HG02763 (cell line): ENCODE results near the gene ANTXRL.
"Not testable (repeated sequence)": the region's sequence is repeated elsewhere in the genome, so short reads cannot be mapped to it uniquely, and the experiment has no call there.

ENCODE experiments used
- ATAC-seq: cut with Tn5 transposase; IDR thresholded peaks from one replicate; pipeline ENCODE4 v1.9.1; 2021; ENCODE audit warnings: mild to moderate bottlenecking, moderate library complexity; ENCODE audit not compliant: unreplicated experiment

ANTXRL gene

GRCh38 chr10:46327685-46328084 lies 40.9 kb downstream of the ANTXRL start:
- no peak for ATAC-seq

GRCh38 chr10:46328853-46329689 lies 42.3 kb downstream of the ANTXRL start:
- ATAC-seq, result no peak

GRCh38 chr10:46329690-46330016 lies 42.9 kb downstream of the ANTXRL start:
- ATAC-seq, result no peak

- no peak for ATAC-seq
Measured at GRCh38 chr10:46330894-46331293, 44.1 kb downstream of the ANTXRL start.

DNA sequence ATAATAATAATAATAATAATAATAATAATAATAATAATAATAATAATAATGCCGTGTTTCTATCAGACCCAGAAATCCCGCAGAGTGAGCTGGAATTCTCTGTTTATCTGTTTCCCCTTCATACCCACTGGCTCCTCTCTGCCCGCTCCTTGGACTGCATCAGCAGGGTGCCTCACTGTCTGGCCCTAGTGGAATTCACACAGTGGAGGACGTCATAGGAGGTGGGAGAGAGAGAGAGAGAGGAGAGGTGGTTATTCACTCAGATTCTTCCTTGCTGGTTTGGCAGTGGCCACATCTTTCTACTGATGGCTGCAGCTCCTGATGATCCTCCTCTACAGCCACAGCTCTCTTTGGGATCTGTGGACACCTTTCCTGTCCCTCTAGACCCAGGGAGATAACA lies 78.7 kb downstream of the ANTXRL start:
- ATAC-seq, result not testable (repeated sequence)

DNA sequence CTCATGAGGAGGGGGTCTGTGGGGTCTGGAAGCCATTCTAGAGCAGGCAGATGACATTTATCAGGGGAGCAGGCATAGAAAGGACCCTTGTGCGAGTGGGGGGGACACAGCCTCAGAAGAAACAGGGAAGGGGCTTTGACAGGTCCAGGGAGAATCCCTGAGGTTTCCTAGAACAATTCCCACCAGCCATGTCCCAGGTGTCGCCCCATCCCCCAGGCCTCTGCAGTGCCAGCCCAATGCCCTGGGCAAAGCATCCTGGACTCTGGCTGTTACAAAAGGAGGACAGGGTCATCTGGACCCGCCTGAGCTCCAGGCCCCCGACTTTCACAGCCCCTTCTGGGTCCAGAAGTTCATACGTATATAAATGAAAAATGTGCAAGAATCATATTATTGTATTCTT lies 80.4 kb downstream of the ANTXRL start:
- ATAC-seq, result not testable (repeated sequence)

DNA sequence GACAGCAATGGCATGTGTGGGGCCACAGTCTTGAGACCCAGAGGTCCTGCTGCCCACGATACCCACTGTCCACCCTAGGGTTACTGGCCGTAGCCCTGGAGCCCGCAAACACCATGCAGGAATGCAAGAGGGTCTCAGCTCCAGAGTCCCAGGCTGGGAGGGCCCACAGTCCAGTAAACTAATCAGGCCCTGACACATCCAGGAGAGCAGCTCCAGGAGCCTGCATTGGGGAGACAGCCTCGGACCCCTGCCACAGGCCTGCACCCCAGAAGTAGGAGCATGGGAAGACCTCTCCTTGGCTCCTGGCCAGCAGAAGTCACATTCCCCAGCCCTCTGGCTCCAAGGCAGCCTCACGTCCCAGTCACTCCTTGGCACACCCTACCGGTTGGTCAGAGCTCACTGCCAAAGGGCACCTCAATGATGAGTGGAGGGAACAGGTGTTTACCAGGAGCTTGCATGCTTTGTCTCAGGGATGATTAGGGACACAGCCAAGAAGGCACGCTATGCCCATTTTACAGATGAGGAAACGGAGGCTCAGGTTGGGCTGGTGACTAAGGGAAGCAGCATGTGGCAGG lies 81.0 kb downstream of the ANTXRL start:
- ATAC-seq, result not testable (repeated sequence)

DNA sequence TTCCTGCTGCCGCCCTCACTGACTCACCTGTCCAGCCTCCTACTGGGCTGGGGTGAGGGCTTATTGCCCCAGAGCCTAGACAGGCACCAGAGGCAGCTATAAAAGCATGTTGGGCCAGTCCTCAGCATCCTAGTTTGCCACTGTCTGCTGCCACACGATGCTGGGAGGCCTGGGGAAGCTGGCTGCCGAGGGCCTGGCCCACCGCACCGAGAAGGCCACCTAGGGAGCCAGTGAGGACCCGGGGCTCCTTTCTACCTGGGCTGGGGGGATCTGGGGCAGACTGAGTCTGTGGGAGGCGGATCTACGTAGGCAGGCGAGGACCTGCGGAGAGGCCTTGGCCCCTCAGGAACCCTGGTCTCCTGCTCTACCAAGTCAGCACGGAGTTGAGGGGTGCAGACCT lies 82.2 kb downstream of the ANTXRL start:
- ATAC-seq, result not testable (repeated sequence)

GRCh38 chr10:46374410-46374809 lies 87.6 kb downstream of the ANTXRL start:
- not testable (repeated sequence) for ATAC-seq

- not testable (repeated sequence) for ATAC-seq
Measured at GRCh38 chr10:46375406-46375805, 88.6 kb downstream of the ANTXRL start, which contains the start of gene ANXA8L1. ANXA8L1 (plus strand) TSS chr10:46375776; CDS start chr10:46375852, 76 bp downstream.

DNA sequence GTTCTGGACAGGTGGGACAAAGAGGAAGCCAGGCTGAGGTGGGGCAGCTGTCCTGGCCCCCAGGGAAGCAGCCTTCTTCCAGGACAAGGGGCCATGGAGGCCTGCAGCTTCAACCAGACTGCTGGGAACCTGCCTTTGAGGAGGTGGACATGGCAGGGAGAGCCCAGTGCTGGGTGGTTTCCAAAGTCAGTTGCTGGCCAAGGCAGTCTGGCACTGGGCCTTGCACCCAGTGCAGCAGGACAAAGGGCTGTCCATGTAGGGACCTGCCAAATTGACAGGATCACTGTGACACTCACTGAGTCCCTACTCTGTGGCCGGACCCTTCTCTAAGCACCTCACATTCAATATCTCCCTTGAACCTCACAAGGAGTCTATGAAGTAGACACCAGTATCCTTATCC lies 90.2 kb downstream of the ANTXRL start:
- ATAC-seq, result not testable (repeated sequence)

DNA sequence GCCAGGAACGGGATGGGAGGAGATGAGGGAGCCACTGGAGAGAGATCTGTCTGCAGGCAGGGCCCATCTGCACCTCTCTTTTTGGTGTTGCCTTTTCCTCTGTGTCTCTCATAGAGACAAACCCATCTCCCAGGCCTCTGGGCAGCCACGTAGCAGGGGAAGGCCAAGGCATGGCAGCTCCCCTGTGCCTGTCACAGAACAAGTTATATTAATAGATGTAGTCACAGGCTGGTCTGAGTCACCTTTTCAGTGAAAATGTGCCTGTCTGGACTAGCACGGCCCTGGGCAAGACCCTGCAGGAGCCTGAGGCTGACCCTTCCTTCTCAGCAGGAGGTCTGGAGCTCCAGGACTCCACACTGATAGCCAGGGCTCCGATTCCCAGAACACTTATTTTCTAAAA lies 90.9 kb downstream of the ANTXRL start:
- not testable (repeated sequence) for ATAC-seq

DNA sequence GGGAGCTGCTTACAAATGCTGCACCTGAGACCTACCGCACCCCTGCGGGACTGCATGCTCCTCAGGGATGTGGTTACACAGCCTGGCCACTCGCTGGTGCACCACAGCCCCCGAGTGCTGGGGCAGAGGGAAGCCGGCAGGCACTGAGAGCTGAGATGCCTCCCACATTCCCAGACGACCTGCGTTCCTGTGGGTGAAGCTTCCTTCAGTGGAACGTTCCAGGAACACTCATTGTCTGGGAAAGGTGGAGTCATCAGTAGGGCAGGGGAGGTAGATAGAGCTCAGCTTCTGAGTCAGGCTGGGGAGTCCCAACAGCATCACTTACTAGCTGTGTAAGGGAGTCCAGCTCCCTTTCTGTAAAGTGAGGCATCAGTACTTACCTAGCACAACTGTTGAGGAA lies 91.3 kb downstream of the ANTXRL start:
- ATAC-seq, result not testable (repeated sequence)

GRCh38 chr10:46379233-46379848 lies 92.5 kb downstream of the ANTXRL start:
- not testable (repeated sequence) for ATAC-seq
